GM18502 (cell line): Measurements from ENCODE around the gene ZNF740.

Experiments
- ATAC-seq: cut with Tn5 transposase; IDR thresholded peaks from one replicate; pipeline ENCODE4 v1.9.1; 2021; ENCODE audit warnings: mild to moderate bottlenecking; ENCODE audit not compliant: unreplicated experiment, poor library complexity

ZNF740 gene

DNA sequence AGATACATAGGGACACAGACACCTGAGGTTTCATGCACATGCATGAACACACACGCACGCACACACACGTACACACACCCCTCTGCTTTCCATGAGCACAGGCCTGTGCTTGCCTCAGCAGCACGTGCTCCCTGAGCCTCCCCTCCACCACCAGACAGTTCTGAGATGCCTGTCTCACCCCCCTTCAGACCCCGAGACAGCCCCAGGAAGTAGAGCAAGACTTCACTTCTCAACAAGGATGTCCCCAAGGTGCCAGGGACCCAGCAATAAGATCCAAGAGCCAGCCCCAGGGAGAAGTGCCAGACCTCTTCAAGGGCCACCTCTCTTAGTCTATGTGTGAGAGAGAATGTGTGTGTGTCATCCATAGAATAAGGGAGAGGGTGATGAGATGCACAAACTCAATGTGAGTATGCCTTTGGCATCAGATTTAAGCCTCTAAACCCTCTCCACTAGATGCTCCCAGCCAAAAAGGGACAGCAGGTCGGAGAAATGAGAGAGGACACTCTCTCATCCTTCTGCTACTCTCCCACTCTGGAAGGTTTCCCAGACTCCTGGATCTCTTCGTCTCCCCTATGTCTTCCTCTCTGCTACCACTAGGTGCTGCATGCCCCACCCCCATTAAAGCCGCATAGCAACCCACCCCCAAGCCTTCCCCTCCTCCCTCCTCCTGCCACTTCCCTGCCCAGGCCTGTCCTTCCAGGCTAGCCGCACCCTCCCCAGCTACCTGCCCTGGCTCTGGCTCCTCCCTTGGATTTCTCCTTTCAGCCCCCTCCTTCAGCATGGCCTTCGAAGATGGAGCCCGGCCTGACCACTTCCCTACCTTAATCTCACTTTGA lies 43.8 kb downstream of the ZNF740 start:
- ATAC-seq, result no peak

DNA sequence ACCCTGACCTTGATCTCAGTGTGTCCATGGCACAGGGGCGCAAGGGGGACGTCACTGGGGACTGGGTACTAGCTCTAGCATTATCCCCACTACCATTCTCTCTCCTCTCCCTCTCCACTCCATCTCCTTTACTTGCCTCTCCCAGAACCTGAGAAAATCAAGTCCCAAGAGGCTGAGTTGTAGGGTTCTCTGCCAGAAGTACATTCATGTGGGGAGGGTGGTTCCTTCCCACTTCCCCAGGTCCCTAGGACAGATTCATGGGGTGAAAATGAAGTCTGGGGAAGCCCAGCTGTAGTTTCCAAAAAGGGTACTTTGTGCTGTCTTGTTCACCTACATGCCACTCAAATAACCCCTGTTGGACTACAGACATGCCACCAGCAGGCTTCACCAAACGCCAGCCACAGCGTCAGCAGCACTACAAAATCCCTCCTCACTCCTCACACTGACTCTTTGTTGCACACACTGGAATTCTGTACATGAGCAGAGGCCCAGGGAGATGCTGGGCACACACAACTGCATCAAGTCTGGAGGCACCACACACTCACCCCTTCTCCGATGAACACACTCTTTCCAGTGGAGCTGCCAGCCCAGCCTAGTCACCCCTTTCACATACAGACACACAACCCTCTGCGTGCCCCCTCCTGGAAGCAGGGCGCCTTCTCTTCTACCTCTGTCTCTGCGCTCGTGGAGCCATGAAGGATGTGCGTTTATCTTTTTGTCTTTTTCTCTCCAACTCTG lies 44.5 kb downstream of the ZNF740 start:
- no peak for ATAC-seq

DNA sequence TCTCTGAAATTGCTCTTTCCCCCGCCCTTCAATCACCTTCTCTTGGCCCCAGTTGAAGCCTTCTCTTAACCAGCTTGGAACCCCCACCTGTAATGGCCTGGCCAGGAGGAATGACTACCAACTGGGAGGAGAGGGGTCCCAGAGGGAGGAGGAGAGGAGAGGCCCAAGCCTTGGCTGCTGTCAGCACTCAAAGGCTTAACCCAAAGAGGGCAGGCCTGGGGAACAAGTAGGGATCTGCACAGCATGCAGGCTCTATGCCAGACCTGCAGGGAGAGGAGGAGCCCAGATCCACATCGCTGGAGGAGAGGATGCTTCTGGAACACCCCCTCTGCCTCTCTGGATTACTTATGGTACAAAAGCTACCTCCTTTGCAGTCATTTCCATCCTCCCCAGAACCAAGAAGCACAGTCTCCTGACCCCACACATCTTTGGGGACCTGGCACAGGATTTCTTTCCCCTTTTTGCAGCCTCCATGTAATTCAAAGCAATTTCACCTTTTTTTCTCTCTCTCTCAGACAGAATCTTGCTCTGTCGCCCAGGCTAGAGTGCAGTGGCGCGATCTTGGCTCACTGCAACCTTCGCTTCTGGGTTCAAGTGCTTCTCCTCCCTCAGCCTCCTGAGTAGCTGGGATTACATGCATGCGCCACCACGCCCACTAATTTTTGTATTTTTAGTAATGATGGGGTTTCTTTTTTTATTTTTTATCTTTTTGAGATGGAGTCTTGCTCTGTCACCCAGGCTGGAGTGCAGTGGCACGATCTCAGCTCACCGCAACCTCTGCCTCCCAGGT lies 45.3 kb downstream of the ZNF740 start:
- ATAC-seq, result no peak

DNA sequence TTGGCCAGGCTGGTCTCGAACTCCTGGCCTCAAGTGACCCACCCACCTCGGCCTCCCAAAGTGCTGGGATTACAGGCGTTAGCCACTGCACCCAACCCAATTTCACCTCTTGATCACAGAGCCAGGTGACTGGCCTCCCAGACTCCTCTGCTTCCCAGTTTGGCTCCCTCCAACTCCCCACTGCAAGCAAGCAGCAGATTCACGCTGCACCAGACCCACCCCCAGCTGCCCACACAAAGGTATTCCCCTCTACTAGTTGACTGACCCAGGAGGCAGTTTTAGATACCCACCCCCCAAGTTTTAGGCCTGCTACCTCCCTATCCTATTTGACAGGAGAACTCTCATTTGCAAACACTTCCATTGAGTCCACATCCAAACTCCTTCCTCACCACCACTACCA lies 46.3 kb downstream of the ZNF740 start:
- no peak for ATAC-seq

DNA sequence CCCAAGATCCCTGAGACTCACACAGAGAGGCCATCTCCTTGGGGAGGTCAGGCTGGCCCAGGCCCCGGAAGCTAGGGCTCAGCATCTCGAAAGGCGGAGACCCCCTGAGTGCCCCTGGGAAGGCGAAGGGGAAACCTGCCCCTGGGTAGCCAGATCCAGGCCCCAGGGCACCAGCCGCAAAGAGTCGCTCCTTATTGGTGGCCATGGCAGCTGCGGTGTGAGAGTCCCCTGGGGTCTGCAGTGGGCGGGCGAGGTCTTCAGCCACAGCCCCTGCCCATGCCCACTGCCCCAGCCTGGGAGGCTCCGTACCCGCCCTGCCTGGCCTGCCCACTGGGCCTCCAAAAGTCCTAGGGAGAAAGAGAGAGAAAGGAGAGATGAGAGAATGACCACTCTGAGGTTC lies 46.8 kb downstream of the ZNF740 start:
- ATAC-seq, result no peak

DNA sequence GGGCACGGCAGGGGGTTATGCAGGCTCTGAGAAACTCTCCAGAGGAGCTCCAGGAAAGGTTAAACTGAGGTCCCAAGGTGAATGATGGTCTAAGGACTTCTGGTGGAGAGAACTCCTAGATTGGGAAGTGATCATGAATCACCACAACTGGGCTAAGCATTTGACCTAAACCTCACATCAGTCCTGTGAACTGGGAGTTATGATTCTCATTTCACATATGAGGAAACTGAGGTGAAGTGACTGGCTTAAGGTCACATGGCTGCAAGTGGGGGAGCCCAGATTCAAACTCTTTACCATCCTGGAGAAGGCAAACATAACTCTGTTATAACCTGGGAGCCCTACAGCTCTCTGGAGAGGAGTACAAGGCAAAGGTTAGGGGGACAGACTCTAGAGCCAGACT lies 47.3 kb downstream of the ZNF740 start:
- ATAC-seq, result no peak

DNA sequence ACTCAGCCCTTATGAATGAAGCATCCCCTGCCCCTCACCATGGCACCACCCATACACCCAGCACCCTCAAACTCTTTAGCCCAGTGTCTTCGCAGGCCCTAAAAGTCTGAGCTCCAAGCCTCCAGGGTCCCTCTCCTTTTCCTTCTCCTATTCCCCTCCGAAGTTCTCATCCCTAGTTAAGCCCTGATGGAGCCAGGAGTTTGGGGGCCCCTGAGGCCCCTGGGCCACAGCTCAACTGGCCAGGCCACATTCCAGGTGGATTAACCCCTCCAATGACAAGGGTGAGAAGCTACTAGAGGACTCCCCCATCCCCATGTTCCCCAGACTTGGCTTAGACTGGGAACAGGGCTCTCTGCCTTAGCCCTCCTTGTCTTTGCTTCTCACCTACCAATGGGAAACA lies 48.9 kb downstream of the ZNF740 start:
- ATAC-seq, result no peak

DNA sequence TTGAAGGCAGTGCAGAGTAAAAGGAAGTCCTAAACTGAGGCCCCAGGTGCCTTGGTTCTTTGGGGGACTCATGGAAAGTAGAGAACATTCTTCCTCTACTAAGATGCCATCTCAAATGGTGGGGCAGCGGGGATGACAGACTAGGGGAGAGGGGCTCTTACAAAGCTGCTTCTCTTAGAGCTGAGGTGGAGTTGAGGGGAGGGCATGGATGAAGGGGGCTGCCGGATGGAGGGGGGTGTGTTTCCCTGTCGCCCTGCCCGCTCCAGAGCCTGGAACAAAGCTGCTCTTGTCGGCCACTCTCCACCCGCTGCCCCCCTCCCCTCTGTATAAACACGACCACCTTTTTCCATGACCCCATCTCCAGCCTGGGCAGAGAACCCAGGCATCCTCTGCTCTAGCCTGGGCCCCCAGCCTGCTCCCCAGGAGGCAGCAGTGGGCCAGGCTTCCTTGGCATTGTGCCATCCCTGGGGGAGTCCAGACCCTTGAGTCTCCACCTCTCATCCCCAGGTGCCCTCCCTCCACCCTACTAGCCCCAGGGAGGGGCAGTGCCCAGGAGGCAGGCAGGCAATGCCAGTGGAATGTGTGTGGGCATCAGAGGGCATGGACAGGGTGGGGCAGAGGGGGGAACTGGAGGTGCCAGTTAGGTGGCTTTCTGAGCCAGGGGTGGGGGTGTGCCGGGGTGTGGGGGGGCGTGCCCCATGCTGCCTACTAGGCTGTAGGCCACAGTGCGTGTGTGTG lies 49.8 kb downstream of the ZNF740 start:
- ATAC-seq, result no peak

DNA sequence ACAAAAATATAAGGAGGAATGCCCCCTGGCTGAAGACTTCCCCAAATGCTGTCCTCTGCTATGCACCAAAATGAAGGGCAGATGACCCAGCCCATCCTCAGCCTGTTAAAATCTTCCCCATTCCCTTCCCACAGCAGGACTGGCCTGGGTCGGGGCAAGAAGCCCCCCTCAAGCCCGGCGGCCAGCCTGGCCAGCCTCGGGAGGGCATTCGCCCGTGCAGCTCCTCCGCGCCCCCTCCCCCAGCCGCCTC lies 51.1 kb downstream of the ZNF740 start:
- ATAC-seq, result no peak

DNA sequence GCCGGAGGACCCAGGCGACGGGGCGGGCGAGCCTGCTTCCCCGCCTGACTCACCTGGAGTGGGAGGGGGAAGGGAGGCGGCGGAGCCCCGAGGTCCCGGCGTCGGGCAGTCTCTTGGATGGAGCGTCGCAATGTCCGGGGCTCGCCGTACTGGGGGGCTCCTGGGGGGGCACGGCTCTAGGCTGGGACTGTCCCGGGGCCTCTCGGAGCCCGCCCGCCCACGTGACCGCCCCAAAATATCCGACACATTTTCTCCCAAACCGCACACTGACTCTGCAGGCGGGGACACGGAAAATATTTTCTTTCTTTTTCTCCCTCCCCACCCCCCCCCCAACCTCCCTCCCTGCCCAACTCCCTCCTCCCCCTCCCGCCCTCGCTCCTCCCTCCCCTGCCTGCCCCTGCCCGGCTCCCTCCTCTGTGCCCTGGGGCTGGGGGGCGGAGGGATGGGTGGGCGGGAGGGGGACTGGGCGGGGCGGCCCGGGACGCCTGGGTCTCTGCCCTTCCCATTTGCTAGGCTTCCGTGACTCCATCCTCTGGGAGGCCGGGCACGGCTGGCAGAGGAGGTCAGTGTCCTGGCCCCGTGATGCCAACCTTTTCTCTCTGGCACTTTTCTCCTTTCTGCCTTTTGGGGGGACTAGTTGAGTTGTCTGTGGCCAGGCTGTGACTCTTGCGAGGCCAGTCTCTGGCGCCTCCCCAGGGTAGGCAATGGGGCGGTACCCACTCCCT lies 51.6 kb downstream of the ZNF740 start, which contains the start of gene RARG:
TSS of gene RARG (minus strand) at position 289 of the 725 bp plus-strand sequence. CDS start 4,664 bp downstream, outside the sequence.
- no peak for ATAC-seq

DNA sequence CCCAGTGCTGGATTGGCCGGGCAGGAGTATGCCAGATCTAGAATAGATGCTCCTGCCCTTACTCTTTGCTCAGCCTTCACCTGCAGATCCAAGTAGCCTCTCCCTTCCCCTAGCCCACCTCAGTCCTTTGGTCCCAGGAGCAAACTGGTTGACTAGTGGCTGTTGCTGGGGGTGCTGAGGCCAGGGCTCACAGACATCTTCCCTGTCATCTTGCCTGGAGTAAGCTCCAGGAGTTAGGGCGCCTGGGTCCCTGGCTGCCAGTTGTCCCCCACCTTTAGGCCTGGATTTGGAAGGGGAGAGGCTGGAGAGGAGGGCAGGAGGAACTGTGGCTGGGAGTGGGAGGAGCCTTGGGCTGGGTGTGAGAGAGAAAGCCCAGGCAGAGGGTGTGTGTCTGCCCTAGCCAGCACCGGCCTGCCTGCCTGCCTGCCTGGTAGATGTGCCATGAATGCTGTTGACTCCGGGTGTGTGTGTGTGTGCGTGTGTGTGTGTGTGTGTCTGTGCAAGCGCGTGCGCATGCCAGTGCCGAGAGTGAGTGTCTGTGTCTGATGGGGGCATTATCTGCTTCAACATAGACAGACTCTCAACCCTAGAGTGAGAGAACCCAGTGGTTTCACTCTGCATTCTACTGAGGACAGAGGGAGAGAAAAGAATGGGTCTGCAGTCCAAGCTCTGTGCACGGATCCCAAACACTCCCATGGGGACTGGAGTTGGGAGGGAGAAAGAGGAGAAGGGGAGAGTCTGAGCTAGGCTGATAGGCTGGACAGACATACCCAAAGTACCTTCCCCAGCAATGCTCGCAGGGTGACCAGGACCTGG lies 52.3 kb downstream of the ZNF740 start:
- ATAC-seq, result no peak

DNA sequence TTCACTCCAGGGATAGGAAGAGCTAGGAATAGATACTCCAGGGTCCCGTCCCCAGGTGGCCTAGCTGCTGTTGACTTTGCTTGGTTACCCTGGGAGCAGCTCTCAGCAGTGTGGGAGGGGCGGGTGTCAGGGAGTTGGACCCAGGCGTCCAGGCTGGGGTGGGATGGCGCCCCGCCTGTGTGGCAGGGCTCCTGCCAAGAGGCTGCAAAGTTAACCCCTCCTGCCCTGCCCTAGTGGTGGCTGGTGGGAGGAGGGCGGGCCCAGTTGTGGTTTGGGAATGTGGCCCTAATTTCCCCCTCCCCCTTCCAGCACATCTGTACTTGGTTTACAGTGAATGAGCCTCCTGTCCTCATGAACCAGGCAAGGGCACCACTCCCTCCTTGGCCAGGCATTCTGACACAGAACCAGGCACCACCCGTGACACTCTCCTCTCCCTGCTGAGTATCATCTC lies 53.2 kb downstream of the ZNF740 start:
- no peak for ATAC-seq

DNA sequence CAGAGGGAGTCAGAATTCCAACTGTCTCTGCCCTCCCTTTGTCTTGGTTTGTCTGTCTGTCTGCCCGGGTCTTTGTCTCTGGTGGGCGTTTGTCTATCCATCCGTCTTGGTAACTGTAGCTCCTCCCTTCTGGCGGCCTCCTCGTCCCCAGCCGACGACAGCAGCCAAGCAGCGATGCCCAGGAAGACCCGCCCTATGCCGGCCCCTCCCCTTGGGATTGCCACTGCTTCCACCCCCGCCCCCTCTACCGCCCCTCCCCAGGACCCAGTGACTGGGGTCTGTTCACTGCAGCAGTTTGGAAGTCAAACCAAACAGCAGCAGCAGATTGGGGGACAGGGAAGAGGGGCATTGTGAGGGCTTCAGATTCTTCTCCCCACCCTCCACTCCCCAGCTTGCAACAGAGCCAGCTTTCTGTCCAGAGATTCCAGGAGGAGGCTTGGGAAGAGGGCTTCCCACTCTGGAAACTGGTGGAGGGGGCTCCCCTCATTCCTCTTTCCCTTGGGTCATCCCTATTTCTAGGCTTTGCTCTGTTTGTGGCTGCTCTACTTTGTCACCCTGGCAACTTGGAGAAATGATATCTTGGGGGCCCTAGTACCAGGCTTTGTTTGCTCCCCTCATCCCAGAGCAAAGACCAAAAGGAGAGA lies 53.9 kb downstream of the ZNF740 start:
- ATAC-seq, result no peak

DNA sequence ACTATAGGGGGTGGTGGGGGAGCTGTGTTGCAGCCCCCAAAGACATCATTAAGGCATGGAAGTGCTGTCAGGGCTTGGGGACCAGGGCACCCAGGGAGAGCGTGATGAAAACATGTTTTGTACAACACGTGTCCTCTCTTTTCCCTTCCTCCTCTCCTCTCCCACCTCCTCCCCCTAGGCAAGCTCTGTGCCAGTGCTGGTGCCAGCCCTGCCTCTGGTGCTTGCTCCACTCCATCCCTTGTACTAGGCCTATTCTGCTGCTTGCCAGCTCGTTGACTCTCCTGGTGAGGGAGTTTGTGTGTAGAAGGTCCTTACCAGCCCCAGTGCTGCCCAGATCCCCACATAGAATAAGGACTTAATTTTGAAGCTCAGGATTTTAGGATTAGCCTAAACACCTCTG lies 54.6 kb downstream of the ZNF740 start:
- no peak for ATAC-seq

DNA sequence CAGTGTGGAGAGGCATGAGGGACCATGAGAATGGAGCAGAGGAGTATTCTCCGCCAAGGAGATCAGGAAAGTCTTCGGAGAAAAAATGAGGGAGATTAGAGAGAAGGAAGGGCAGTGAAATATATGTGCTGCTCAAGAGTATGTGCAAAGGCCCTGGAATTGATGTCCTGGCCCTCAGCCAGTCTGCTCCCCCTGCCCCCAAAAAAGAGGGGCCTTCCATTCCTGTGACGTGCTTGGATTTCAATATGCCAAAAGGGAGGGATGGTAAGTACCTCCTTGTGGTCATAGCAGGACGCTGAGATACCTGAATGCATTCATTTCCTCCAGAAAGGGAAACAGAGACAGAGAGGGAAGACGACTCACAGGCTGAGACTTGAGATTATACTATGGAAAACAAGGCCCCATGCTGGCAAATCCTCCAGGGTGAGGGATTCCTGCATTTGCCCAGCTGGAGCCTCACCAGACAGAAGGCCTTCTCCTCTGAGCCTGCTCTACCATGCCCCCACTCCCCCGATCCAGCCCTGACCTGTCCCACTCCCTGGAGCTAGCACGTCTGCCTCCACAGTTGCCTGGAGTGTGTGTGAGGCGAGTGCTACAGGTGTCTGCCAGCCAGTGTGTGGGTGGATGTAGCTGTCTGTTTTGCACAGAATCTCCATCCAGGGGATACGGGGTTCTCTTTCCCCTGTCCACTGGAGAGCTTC lies 55.4 kb downstream of the ZNF740 start:
- ATAC-seq, result no peak

DNA sequence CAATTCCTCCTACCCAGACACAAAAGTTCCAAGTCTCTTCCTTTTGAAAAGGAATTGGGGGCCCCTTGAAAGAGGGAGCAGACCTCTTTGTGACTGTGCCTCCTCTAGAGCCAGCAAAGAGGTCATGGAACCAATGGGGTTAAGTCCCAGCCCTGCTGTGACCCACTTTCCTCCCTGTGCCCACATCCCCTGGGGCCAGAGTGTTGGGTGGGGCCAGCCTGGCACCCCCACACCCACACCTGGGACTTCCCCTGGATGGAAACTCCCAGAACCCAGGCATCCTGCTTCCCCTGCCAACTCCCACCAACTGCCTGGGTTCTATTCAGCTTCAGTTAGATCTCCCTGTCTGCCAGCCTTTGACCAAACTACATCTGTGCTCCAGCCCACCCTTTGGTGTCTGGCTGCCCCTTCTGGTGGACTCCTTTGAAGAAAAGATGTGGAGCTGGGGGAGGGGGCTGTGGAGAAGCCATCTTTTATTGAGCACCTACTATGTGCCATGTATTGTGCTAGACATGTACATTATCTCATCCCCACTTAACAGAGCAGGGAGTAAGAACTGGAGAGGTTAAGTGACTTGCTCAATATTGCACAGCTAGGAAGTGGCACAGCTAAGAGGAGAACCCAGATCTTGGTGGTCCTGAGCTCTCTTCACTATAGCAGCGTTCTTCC lies 56.1 kb downstream of the ZNF740 start:
- no peak for ATAC-seq

DNA sequence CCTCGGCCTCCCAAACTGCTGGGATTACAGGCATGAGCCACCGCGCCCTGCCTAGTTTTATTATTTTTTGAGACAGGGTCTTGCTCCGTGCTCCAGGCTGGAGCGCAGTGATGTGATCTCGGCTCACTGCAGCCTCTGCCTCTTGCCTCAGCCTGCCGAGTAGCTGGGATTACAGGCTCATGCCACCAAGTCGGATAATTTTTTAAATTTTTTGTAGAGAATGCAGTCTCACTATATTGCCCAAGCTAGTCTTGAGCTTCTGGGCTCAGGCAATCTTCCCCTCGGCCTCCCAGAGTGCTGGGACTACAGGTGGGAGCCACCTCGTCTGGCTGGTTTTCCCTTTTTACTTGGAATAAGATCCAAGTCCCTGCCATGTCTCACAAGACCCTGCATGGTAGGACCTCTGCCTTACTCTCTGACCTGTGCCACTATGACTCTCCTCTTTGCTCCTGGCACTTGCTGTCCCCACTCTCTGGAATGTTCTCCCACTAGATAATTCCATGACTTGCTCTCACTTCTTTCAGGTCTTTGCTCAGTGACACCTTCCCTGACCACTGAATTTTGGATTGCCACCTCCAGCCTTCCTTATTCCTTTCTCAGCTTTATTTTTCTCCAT lies 59.2 kb downstream of the ZNF740 start:
- ATAC-seq, result no peak
